IMR-90 (cell line): Measurements from ENCODE around the gene PDIA4. TPM values are rescaled to one million over a fixed set of nuclear protein-coding genes. Genes with fewer than 3 reads are reported as not detected.

Experiments used
- ATAC-seq: fragments of 200-7000 bp; cut with Tn5 transposase; 2 replicates; pipeline ENCODE4 v1.9.1; 2020; ENCODE audit warnings: low read depth, mild to moderate bottlenecking, moderate library complexity
- BruUV-seq: library from RNA; stranded (reverse); fragments of 400-500 nt; replicated peaks from 2 replicates; lab custom pipeline; 2021; lab: Mats Ljungman, UMichigan
- CTCF ChIA-PET: fragments of 300-600 bp; formaldehyde crosslinking; extraction: SDS; loops from one replicate; lab custom pipeline; 2021; ENCODE audit warnings: antibody characterized with exemption; lab: Yijun Ruan, JAX
- POLR2A ChIA-PET: fragments of 300-600 bp; sonication (Branson Sonifier 250); formaldehyde crosslinking; loops from one replicate; lab custom pipeline; 2022; ENCODE audit warnings: antibody characterized with exemption; ENCODE audit not compliant: unreplicated experiment; lab: Charles Lee
- DNase-seq: peaks from one replicate; pipeline ENCODE4 v3.0.0; 2013
- H2AFZ ChIP-seq: replicated peaks from 2 replicates; pipeline ENCODE3; 2013; ENCODE audit warnings: low read length, mild to moderate bottlenecking; ENCODE audit not compliant: poor library complexity
- H2AK5ac ChIP-seq: 2 replicates; pipeline ENCODE4 v1.6.1; 2013; ENCODE audit warnings: low read depth, low read length, inconsistent platforms
- H2AK9ac ChIP-seq: replicated peaks from 2 replicates; pipeline ENCODE3; 2013; ENCODE audit warnings: mild to moderate bottlenecking, low read depth, low read length, moderate library complexity; ENCODE audit not compliant: poor library complexity
- H2BK120ac ChIP-seq: 2 replicates; pipeline ENCODE4 v1.6.1; 2013; ENCODE audit warnings: low read depth, low read length, inconsistent platforms
- H2BK15ac ChIP-seq: 3 replicates; pipeline ENCODE4 v1.6.1; 2013; ENCODE audit warnings: low read depth, low read length, inconsistent platforms
- H2BK20ac ChIP-seq: 2 replicates; pipeline ENCODE4 v1.6.1; 2013; ENCODE audit warnings: low read depth, mild to moderate bottlenecking, inconsistent platforms, low read length, moderate library complexity
- H2BK5ac ChIP-seq: 2 replicates; pipeline ENCODE4 v1.6.1; 2013; ENCODE audit warnings: mild to moderate bottlenecking, low read depth, low read length, inconsistent platforms; ENCODE audit not compliant: poor library complexity, severe bottlenecking
- H3K14ac ChIP-seq: replicated peaks from 2 replicates; pipeline ENCODE4 v1.6.1; 2013; ENCODE audit warnings: low read depth, low read length, inconsistent platforms
- H3K18ac ChIP-seq: 2 replicates; pipeline ENCODE4 v1.6.1; 2013; ENCODE audit warnings: low read depth, low read length, control low read depth
- H3K23ac ChIP-seq: 2 replicates; pipeline ENCODE4 v1.6.1; 2013; ENCODE audit warnings: low read depth, low read length, inconsistent platforms
- H3K27ac ChIP-seq: 2 replicates; pipeline ENCODE4 v1.5.1; 2013; ENCODE audit warnings: mild to moderate bottlenecking, control low read depth, low read length; ENCODE audit not compliant: insufficient read depth
- H3K27me3 ChIP-seq: 2 replicates; pipeline ENCODE4 v1.6.1; 2013; ENCODE audit warnings: low read length; ENCODE audit not compliant: control insufficient read depth, insufficient read depth
- H3K36me3 ChIP-seq: 2 replicates; pipeline ENCODE4 v1.6.1; 2013; ENCODE audit warnings: low read length, mixed read lengths; ENCODE audit not compliant: control insufficient read depth, insufficient read depth
- H3K4ac ChIP-seq: 2 replicates; pipeline ENCODE4 v1.6.1; 2013; ENCODE audit warnings: low read depth, low read length, inconsistent platforms
- H3K4me1 ChIP-seq: 2 replicates; pipeline ENCODE4 v1.6.1; 2013; ENCODE audit warnings: low read length, mixed read lengths; ENCODE audit not compliant: control insufficient read depth, insufficient read depth
- H3K4me2 ChIP-seq: 2 replicates; pipeline ENCODE4 v1.6.1; 2013; ENCODE audit warnings: low read depth, mild to moderate bottlenecking, control low read depth, low read length, moderate library complexity
- H3K4me3 ChIP-seq: 2 replicates; pipeline ENCODE4 v1.5.1; 2013; ENCODE audit warnings: low read depth, mild to moderate bottlenecking, control low read depth, low read length, moderate library complexity; ENCODE audit not compliant: insufficient read depth
- H3K56ac ChIP-seq: 2 replicates; pipeline ENCODE4 v1.6.1; 2013; ENCODE audit warnings: low read length, inconsistent platforms; ENCODE audit not compliant: insufficient read depth; ENCODE audit errors: extremely low read depth
- H3K79me1 ChIP-seq, 2 experiments: 2 replicates each; pipeline ENCODE4 v1.6.1; 2013; ENCODE audit warnings: low read length in 2 of 2, inconsistent platforms in 1 of 2, low read depth in 1 of 2
- H3K9ac ChIP-seq: 2 replicates; pipeline ENCODE4 v1.6.1; 2013; ENCODE audit warnings: low read depth, low read length, control low read depth
- H3K9me1 ChIP-seq: 2 replicates; pipeline ENCODE4 v1.6.1; 2013; ENCODE audit warnings: low read length, inconsistent platforms; ENCODE audit not compliant: insufficient read depth
- H3K9me3 ChIP-seq: 2 replicates; pipeline ENCODE4 v1.6.1; 2013; ENCODE audit warnings: low read length; ENCODE audit not compliant: control insufficient read depth, insufficient read depth
- H4K20me1 ChIP-seq: 2 replicates; pipeline ENCODE4 v1.6.1; 2013; ENCODE audit warnings: low read length, inconsistent platforms; ENCODE audit not compliant: insufficient read depth
- H4K5ac ChIP-seq: 2 replicates; pipeline ENCODE4 v1.6.1; 2013; ENCODE audit warnings: mild to moderate bottlenecking, low read depth, low read length, control low read depth
- H4K8ac ChIP-seq, 2 experiments: 2 replicates each; pipeline ENCODE4 v1.6.1; 2013; ENCODE audit warnings: low read depth in 2 of 2, low read length in 2 of 2, control low read depth in 1 of 2, inconsistent platforms in 1 of 2
- H4K91ac ChIP-seq: 2 replicates; pipeline ENCODE4 v1.6.1; 2013; ENCODE audit warnings: low read depth, low read length, inconsistent platforms; ENCODE audit not compliant: insufficient read depth
- MAZ ChIP-seq: IDR thresholded peaks from 2 replicates; pipeline ENCODE4 v1.6.1; 2012; ENCODE audit warnings: low read depth, mild to moderate bottlenecking, low read length, improper control_type of control experiment, moderate library complexity, borderline replicate concordance
- NFE2L2 ChIP-seq: fragments of 150-350 bp; IDR thresholded peaks from 2 replicates; pipeline ENCODE4 v1.6.1; 2016; ENCODE audit warnings: low read depth, mild to moderate bottlenecking, low read length
- RAD21 ChIP-seq: IDR thresholded peaks from 2 replicates; pipeline ENCODE4 v1.6.1; 2012; ENCODE audit warnings: low read length, improper control_type of control experiment
- RCOR1 ChIP-seq: IDR thresholded peaks from 2 replicates; pipeline ENCODE4 v1.6.1; 2012; ENCODE audit warnings: mild to moderate bottlenecking, low read length, improper control_type of control experiment; ENCODE audit not compliant: insufficient replicate concordance
- RFX5 ChIP-seq: IDR thresholded peaks from 2 replicates; pipeline ENCODE4 v1.8.0; 2012; ENCODE audit warnings: low read depth, mild to moderate bottlenecking, low read length, moderate library complexity
- USF2 ChIP-seq: fragments of 150-350 bp; IDR thresholded peaks from 2 replicates; pipeline ENCODE4 v1.6.1; 2017; ENCODE audit warnings: mild to moderate bottlenecking, antibody characterized with exemption, low read length, low read depth
- WGBS, 2 experiments: methylation state at CpG; one replicate each; pipeline versions ENCODE4 v1.1.5 to v1.1.7; 2013; ENCODE audit warnings: missing lambda C conversion rate in 2 of 2; ENCODE audit not compliant: insufficient read length in 1 of 2; ENCODE audit errors: extremely low coverage in 2 of 2; 5-methylcytosine and 5-hydroxymethylcytosine counted together
- dilution Hi-C: fragments of 300-500 bp; cut with HindIII; formaldehyde crosslinking; loops from one replicate; pipeline ENCODE4 v1.14.3; 2018; ENCODE audit warnings: low sequenced_read_pairs; ENCODE audit not compliant: unreplicated experiment
- in situ Hi-C: fragments of 300-500 bp; cut with MboI; formaldehyde crosslinking; loops from 3 replicates; pipeline ENCODE4 v1.14.3; 2019; ENCODE audit warnings: low sequenced_read_pairs, inconsistent platforms, mixed read lengths
- intact Hi-C: fragments of 100-400 bp; cut with micrococcal nuclease; formaldehyde crosslinking; loops from 2 replicates; pipeline ENCODE4 v1.10.0; 2022
- polyA plus RNA-seq, 3 experiments: library from polyadenylated mRNA; depleted of rRNA; stranded (reverse); fragments of >200 nt; gene quantifications; 2 replicates each; pipeline ENCODE4 v1.2.3, GENCODE V29; 2012; ENCODE audit warnings: low replicate concordance in 1 of 3
- total RNA-seq: library from RNA; depleted of rRNA; stranded (reverse); fragments of >200 nt; gene quantifications from 2 replicates; pipeline ENCODE4 v1.2.3, GENCODE V29; 2012

The PDIA4 gene
- total and polyA plus RNA-seq, 2 of the 4 experiments (the other 2 are of a cell fraction): 241 to 304 TPM

- intact Hi-C loops (no loop called here), dilution Hi-C loops (no loop called here), in situ Hi-C loops (no loop called here)
- H4K5ac ChIP-seq: no peak overlapping the region
- H3K9ac ChIP-seq: no peak overlapping the region
- TF ChIP-seq USF2 (no peak), NFE2L2 (no peak), MAZ (no peak), RCOR1 (no peak), RAD21 (no peak), RFX5 (no peak)
- no peaks in the 10 kb centered on the region for H3K9me1 ChIP-seq
- H2BK120ac ChIP-seq: no peak overlapping the region
- H3K56ac ChIP-seq: no peak overlapping the region
- no peak overlapping the region for H3K4me2 ChIP-seq
- no TSS peak for BruUV-seq
- no peak overlapping the region for H3K18ac ChIP-seq
- H4K20me1 ChIP-seq: no peaks in the 10 kb centered on the region; the same call in 1 of the 2 replicates
- no peak overlapping the region for H3K4me3 ChIP-seq
- H2AFZ ChIP-seq: no peak overlapping the region
- H3K9me3 ChIP-seq: no peaks in the 10 kb centered on the region
- H4K91ac ChIP-seq: no peak overlapping the region
- no peak overlapping the region for H2BK15ac ChIP-seq
- H3K4me1 ChIP-seq: no peaks in the 10 kb centered on the region
- CTCF ChIA-PET: interaction anchor here (1.0 kb wide), 1 partner anchor 58 kb away, joined by 5 read pairs; no protein-coding TSS in a partner anchor
- no peak overlapping the region for H4K8ac ChIP-seq
- POLR2A ChIA-PET: no interaction called here
- no peak overlapping the region for H2BK5ac ChIP-seq
- no peak overlapping the region for H3K4ac ChIP-seq
- no peak for ATAC-seq
- no peak for DNase-seq
- no peak overlapping the region for H3K23ac ChIP-seq
- H3K27ac ChIP-seq: no peak overlapping the region
- H2BK20ac ChIP-seq: no peak overlapping the region
- no peaks in the 10 kb centered on the region for H3K27me3 ChIP-seq
- peaks cover 0 to 18% of the 10 kb centered on the region in 2 experiments; a peak in 1 of 4 replicates for H3K79me1 ChIP-seq
- H3K14ac ChIP-seq: no peak overlapping the region
- H3K36me3 ChIP-seq: peaks cover 60% of the 10 kb centered on the region
- 100% methylated on average over 6 of the region's 6 CpGs; no CpG with 5 or more reads in 1 of the 2 experiments for WGBS, 2 experiments
- peak overlapping the region; percentile 7 for H2AK9ac ChIP-seq
- H2AK5ac ChIP-seq: no peak overlapping the region
Observed at GRCh38 chr7:149007611-149008010, 20.7 kb downstream of the PDIA4 start.
